H54 (cell line): ENCODE measurements around the gene ERCC5.

ENCODE experiments used
- DNase-seq: peaks from one replicate; pipeline ENCODE4 v3.0.0; 2011; ENCODE audit warnings: low spot score, mixed read lengths; ENCODE audit not compliant: insufficient read length
- FAIRE-seq: peaks from 3 replicates; lab custom pipeline; 2011; peaks lifted over from hg19 to GRCh38; lab: Jason Lieb, UNC
- POLR2A ChIP-seq: IDR thresholded peaks from 2 replicates; pipeline ENCODE4 v1.6.1; 2011; ENCODE audit warnings: low read depth, mild to moderate bottlenecking, low read length

Gene ERCC5

DNA sequence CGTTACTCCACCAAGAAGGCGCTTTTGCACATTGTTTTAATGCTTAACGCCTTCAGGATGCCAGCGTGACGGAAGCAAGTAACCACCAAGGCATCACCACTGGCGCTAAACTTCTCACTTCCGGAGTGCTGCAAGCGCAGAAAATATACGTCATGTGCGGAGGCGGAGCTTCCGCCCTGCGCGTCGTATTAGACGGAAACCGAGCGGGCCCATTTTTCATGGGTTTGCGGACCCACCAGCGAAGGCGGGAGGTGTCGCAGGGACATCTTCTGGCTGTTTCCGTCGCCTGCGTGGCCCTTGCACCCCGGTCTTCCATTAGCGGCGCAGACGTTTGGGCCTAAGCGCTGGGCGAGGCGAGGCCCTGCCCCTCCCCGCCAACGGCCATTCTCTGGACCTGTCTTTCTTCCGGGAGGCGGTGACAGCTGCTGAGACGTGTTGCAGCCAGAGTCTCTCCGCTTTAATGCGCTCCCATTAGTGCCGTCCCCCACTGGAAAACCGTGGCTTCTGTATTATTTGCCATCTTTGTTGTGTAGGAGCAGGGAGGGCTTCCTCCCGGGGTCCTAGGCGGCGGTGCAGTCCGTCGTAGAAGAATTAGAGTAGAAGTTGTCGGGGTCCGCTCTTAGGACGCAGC, at the start of gene ERCC5:
TSS of gene ERCC5 (plus strand) at position 403 of the 631 bp plus-strand sequence. CDS start 235 bp downstream, outside the sequence.
- DNase-seq, result peak; percentile 79
- peak; percentile 53; the same call in 1 of the 2 replicates for TF ChIP-seq POLR2A
- FAIRE-seq, result peak; percentile 100

DNA sequence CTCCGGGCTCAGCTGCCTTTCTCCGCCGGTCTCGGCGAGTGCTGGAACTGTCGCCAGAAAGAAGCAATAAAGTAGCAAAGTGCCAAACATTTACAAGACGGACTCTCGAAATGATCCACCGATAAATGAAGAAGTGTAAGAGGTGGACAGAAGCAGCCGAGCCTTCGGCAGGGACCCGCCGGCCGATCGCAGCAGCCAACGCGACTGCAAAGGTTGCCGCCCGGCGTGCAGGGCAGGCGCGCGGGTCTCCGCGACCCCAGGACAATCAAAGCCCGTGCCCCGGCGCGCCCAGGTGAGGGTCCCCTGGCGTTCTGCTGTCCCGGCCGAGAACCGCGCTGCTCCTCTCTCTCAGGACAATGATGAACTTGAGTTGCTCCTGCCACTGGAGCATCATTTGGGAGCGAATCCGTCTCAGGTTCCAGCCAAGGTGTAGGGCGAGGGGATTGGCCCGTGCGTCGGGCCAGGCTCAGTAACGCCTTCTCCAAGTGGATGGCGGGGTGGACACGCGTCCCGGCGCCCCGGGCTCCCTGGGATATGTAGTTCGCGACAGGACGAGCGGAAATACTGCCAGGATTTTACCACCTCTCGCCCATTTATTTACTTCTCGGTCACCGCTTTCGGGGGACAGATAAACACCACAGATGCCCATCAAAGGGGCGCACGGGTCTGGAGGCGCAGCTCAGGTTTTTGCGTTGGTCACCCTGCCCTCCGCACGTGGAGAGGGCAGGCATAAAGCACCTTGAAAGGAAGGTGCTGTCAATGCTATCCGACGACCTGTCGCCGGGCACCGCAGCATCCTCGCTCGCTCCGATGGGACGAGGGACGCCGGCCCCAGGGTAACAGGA, 47.0 kb upstream of the ERCC5 start, which contains the start of the genes BIVM and POGLUT2:
TSS of gene BIVM (plus strand) at position 539 of the 845 bp plus-strand sequence. CDS start 8,149 bp downstream, outside the sequence.
TSS of gene POGLUT2 (minus strand) at position 396 of the 845 bp plus-strand sequence. CDS start at position 90, 306 bp downstream.
- DNase-seq, result peak; percentile 100
- TF ChIP-seq POLR2A, result peak; percentile 55
- peak; percentile 100 for FAIRE-seq

DNA sequence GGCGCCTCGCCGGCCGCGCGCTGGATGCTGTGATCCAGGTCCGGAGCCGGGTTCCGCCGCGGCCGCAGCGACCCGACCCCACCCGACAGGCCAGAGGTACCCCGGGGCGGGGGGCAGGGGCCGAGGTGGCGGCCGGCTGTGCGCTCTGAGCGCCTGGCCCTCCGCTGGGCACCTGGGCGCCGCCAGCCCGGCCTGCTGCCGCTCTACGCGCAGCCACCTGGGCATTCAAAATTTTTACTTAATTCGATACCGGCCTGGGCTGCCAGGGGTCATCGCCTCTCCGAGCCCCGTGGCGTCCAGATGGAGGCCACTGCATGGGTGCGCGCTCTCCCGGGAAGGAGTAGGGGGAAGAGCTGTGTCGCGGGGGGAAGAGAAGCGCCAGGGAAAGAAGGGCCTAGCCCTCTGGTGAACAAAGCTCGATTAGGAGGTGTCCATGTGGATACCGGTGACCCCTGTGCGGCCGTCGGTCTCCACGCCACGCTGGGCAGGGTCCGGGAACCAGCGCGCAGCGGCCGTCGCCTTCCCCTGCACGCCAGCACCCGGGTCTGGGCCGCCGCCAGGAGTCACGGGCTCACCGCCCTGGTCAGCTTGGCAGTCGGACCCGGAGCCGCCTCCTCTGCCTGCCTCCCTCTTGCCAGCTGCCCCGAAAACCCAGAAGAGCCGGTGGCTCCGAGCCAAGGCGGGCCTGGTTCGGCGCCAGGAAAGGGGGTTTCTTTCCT, 46.2 kb upstream of the ERCC5 start:
- DNase-seq, result peak; percentile 49

GRCh38 chr13:102800145-102801041, 45.4 kb upstream of the ERCC5 start:
- FAIRE-seq (peak; percentile 57), DNase-seq (peak; percentile 91)
- TF ChIP-seq POLR2A, result peak; percentile 60; the same call in 1 of the 2 replicates

More for the DNA sequence above, 46.2 kb upstream of the ERCC5 start:
- no peak for TF ChIP-seq POLR2A
- FAIRE-seq, result no peak

- DNase-seq (no peak), FAIRE-seq (peak; percentile 88)
- TF ChIP-seq POLR2A, result no peak
Measured at GRCh38 chr13:102805680-102806079, 40.2 kb upstream of the ERCC5 start.

DNA sequence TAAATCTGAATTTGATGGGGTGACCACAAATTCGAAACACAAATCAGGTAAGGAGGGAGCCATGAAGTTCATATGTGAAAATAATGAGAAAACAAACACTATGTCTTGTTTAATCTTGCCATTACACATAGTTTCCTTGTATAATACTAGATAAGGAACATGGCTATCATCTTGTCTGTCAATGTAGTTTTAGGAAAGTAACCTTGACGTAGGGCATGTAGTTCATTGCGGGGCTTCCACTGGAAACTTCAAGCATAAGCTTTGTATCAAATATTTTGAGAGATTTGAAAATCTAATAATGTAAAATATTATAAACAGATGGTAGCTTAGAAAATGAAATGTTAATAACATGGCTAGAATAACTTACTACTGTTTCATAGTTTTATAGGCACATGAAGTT, 38.1 kb upstream of the ERCC5 start:
- no peak for TF ChIP-seq POLR2A
- no peak for DNase-seq
- FAIRE-seq, result peak; percentile 89

GRCh38 chr13:102812611-102813287, 33.1 kb upstream of the ERCC5 start:
- DNase-seq (peak; percentile 38), FAIRE-seq (peak; percentile 93)
- no peak for TF ChIP-seq POLR2A

DNA sequence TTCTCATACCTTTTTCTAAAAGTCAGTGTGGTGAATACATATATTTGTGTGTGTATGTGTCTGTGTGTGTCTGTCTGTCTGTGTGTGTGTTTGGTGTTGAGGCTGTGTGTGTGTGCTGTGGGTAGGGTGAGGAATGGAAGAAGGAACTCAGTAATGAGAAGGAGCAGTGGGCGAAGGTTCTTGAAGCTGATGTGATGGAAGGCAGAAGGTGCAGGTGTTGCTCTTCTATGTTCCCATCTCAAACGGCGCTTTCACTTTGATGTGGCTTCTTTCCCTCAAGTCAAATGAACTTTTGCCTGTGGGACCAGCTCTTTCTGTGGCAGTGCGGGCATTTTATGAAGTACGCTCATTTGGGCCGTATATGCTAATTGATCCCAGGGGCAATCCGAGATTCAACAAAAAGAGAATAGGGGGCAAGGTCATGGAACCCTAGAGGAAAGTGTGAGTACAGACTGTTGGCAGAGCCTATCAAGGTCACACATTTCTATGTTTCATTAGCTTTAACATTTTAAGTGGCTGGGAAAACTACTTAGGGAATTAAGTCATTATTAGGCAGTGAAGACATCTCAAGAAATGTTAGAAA, 31.7 kb upstream of the ERCC5 start:
- DNase-seq, result no peak
- no peak for TF ChIP-seq POLR2A
- peak; percentile 93 for FAIRE-seq

- FAIRE-seq, result peak; percentile 70
- DNase-seq, result no peak
- no peak for TF ChIP-seq POLR2A
Measured at GRCh38 chr13:102814793-102815192, 31.0 kb upstream of the ERCC5 start.

GRCh38 chr13:102815788-102816187, 30.0 kb upstream of the ERCC5 start:
- FAIRE-seq, result peak; percentile 94
- TF ChIP-seq POLR2A, result no peak
- DNase-seq, result no peak

GRCh38 chr13:102816708-102817107, 29.1 kb upstream of the ERCC5 start:
- FAIRE-seq (no peak), DNase-seq (no peak)
- TF ChIP-seq POLR2A, result no peak

- FAIRE-seq (peak; percentile 87), DNase-seq (no peak)
- TF ChIP-seq POLR2A, result no peak
Measured at GRCh38 chr13:102817241-102817640, 28.6 kb upstream of the ERCC5 start.

GRCh38 chr13:102817907-102818306, 27.9 kb upstream of the ERCC5 start:
- no peak for DNase-seq
- no peak for TF ChIP-seq POLR2A
- FAIRE-seq, result peak; percentile 97
